HCT116 (cell line): ENCODE measurements around the gene SUN5. TPM values are rescaled to one million over a fixed set of nuclear protein-coding genes. Genes with fewer than 3 reads are reported as not detected.

ENCODE experiments used
- ATAC-seq: fragments of 200-7000 bp; cut with Tn5 transposase; 2 replicates; pipeline ENCODE4 v1.9.1; 2020; ENCODE audit warnings: mild to moderate bottlenecking, moderate library complexity
- BruUV-seq: library from RNA; stranded (reverse); fragments of 400-500 nt; replicated peaks from 2 replicates; lab custom pipeline; 2021; lab: Mats Ljungman, UMichigan
- CTCF ChIA-PET: fragments of 300-600 bp; sonication (Branson Sonifier 250); formaldehyde crosslinking; loops from one replicate; lab custom pipeline; 2021; ENCODE audit warnings: antibody characterized with exemption; lab: Charles Lee
- POLR2A ChIA-PET: fragments of 300-600, 350-600 bp; sonication (Branson Sonifier 250); formaldehyde crosslinking; loops from one replicate; lab custom pipeline; 2021; ENCODE audit warnings: antibody characterized with exemption; lab: Charles Lee
- RAD21 ChIA-PET, 2 experiments: fragments of 300-600 bp; sonication (Branson Sonifier 250); formaldehyde crosslinking; loops; one replicate each; lab custom pipeline; 2023; ENCODE audit warnings: low total read pairs in 2 of 2; ENCODE audit not compliant: uncharacterized antibody in 2 of 2, unreplicated experiment in 2 of 2, low non-redundant PET in 1 of 2; lab: Charles Lee
- DNase-seq: peaks from one replicate; pipeline ENCODE4 v3.0.0-alpha.2; 2010; ENCODE audit warnings: low read depth, low spot score
- H2AFZ ChIP-seq: fragments of 200-600 bp; shearing (Covaris generic), sonication (generic); 2 replicates; pipeline ENCODE4 v1.6.1; 2017; ENCODE audit warnings: low read depth, mixed run types, mixed read lengths, antibody characterized with exemption, low read length; ENCODE audit not compliant: poor library complexity, severe bottlenecking
- H3K27ac ChIP-seq: 2 replicates; pipeline ENCODE4 v1.5.1; 2012; ENCODE audit warnings: low read depth, low read length
- H3K27me3 ChIP-seq: fragments of 200-600 bp; sonication (generic); 2 replicates; pipeline ENCODE4 v1.6.1; 2016; ENCODE audit warnings: mixed run types, low read length, mixed read lengths; ENCODE audit not compliant: insufficient read depth
- H3K36me3 ChIP-seq, 2 experiments: fragments of 200-500 bp in 1 of 2; fragments of 200-600 bp in 1 of 2; sonication (Bioruptor generic) in 1 of 2; sonication (generic) in 1 of 2; 2 replicates each; pipeline versions ENCODE4 v1.5.1 to v1.6.1; 2014 to 2016; ENCODE audit warnings: low read length in 2 of 2, inconsistent platforms in 1 of 2, mixed read lengths in 1 of 2, mixed run types in 1 of 2; ENCODE audit not compliant: insufficient read depth in 2 of 2, control insufficient read depth in 1 of 2
- H3K4me1 ChIP-seq, 2 experiments: fragments of 200-600 bp in 1 of 2; sonication (generic) in 1 of 2; 2 replicates each; pipeline versions ENCODE4 v1.5.1 to v1.6.1; 2012 to 2017; ENCODE audit warnings: low read length in 2 of 2, inconsistent platforms in 1 of 2, mild to moderate bottlenecking in 1 of 2, mixed read lengths in 1 of 2, mixed run types in 1 of 2, moderate library complexity in 1 of 2; ENCODE audit not compliant: insufficient read depth in 2 of 2, control insufficient read depth in 1 of 2
- H3K4me2 ChIP-seq: fragments of 200-600 bp; sonication (generic); 2 replicates; pipeline ENCODE4 v1.6.1; 2017; ENCODE audit warnings: mixed run types, low read length, mixed read lengths
- H3K4me3 ChIP-seq, 2 experiments: fragments of 200-600 bp in 1 of 2; sonication (generic) in 1 of 2; replicated peaks in 1 of 2; 2 replicates each; pipeline ENCODE4 v1.5.1; 2011 to 2016; ENCODE audit warnings: low read length in 2 of 2, control low read depth in 1 of 2, low read depth in 1 of 2, mild to moderate bottlenecking in 1 of 2, mixed read lengths in 1 of 2, mixed run types in 1 of 2
- H3K79me2 ChIP-seq: fragments of 200-600 bp; sonication (generic); 2 replicates; pipeline ENCODE4 v1.6.1; 2017; ENCODE audit warnings: mild to moderate bottlenecking, mixed run types, low read length, moderate library complexity, mixed read lengths; ENCODE audit not compliant: insufficient read depth
- H3K9ac ChIP-seq: fragments of 200-600 bp; sonication (generic); 2 replicates; pipeline ENCODE4 v1.6.1; 2016; ENCODE audit warnings: low read length, mixed read lengths
- H3K9me2 ChIP-seq: fragments of 200-600 bp; sonication (generic), shearing (Covaris generic); 2 replicates; pipeline ENCODE4 v1.6.1; 2017; ENCODE audit warnings: mixed run types, mild to moderate bottlenecking, moderate library complexity; ENCODE audit not compliant: insufficient read depth
- H3K9me3 ChIP-seq, 2 experiments: fragments of 200-500 bp in 1 of 2; fragments of 200-600 bp in 1 of 2; sonication (Bioruptor generic) in 1 of 2; sonication (generic) in 1 of 2; 2 replicates each; pipeline ENCODE4 v1.6.1; 2014 to 2017; ENCODE audit warnings: low read length in 2 of 2, mixed read lengths in 2 of 2, inconsistent platforms in 1 of 2, low read depth in 1 of 2, mild to moderate bottlenecking in 1 of 2, mixed run types in 1 of 2, moderate library complexity in 1 of 2; ENCODE audit not compliant: control insufficient read depth in 1 of 2, insufficient read depth in 1 of 2
- H4K20me1 ChIP-seq: fragments of 200-600 bp; sonication (generic), shearing (Covaris generic); 2 replicates; pipeline ENCODE4 v1.6.1; 2017; ENCODE audit warnings: mixed run types, mild to moderate bottlenecking, moderate library complexity; ENCODE audit not compliant: insufficient read depth
- CBX3 ChIP-seq: IDR thresholded peaks from 2 replicates; pipeline ENCODE4 v1.6.1; 2012; ENCODE audit warnings: low read depth
- EGR1 ChIP-seq: IDR thresholded peaks from 2 replicates; pipeline ENCODE4 v1.6.1; 2012; ENCODE audit warnings: low read depth
- ELF1 ChIP-seq: IDR thresholded peaks from 2 replicates; pipeline ENCODE4 v1.6.1; 2012; ENCODE audit warnings: low read depth, borderline replicate concordance
- EZH2phosphoT487 ChIP-seq: fragments of 200-600 bp; IDR thresholded peaks from 2 replicates; pipeline ENCODE4 v1.6.1; 2018; ENCODE audit warnings: antibody characterized with exemption, borderline replicate concordance
- JUND ChIP-seq: IDR thresholded peaks from 2 replicates; pipeline ENCODE4 v1.6.1; 2012
- RAD21 ChIP-seq: IDR thresholded peaks from 2 replicates; pipeline ENCODE4 v1.6.1; 2012; ENCODE audit warnings: low read depth, mild to moderate bottlenecking
- SP1 ChIP-seq: IDR thresholded peaks from 2 replicates; pipeline ENCODE4 v1.6.1; 2012; ENCODE audit warnings: low read depth
- TCF7L2 ChIP-seq: IDR thresholded peaks from 2 replicates; pipeline ENCODE4 v1.7.0; 2011; ENCODE audit warnings: borderline replicate concordance, inconsistent platforms; ENCODE audit not compliant: insufficient read depth, insufficient read length; ENCODE audit errors: extremely low read depth
- YY1 ChIP-seq: IDR thresholded peaks from 2 replicates; pipeline ENCODE4 v1.6.1; 2011; ENCODE audit warnings: low read length, low read depth, moderate library complexity, mild to moderate bottlenecking; ENCODE audit not compliant: insufficient replicate concordance; ENCODE audit errors: extremely low read depth
- ZFX ChIP-seq: fragments of 450-650 bp; IDR thresholded peaks from 2 replicates; pipeline ENCODE4 v1.6.1; 2017
- ZNF274 ChIP-seq: fragments of 200-500 bp; sonication (Bioruptor generic); IDR thresholded peaks from 2 replicates; pipeline ENCODE4 v1.6.1; 2014; ENCODE audit warnings: mild to moderate bottlenecking, low read depth, low read length, inconsistent platforms
- intact Hi-C: fragments of 100-400 bp; cut with micrococcal nuclease; formaldehyde crosslinking; loops from 2 replicates; pipeline ENCODE4 v1.10.0; 2022
- total RNA-seq: library from RNA; stranded (reverse); gene quantifications from one replicate; pipeline ENCODE4 v1.2.1, GENCODE V29; 2021; ENCODE audit not compliant: unreplicated experiment
- TF ChIP-seq, protein P1 (sequence below): IDR thresholded peaks from 2 replicates; pipeline ENCODE4 v1.6.1; 2012
- TF ChIP-seq, protein P2 (sequence below): IDR thresholded peaks from 2 replicates; pipeline ENCODE4 v1.6.1; 2012
- TF ChIP-seq, protein P3 (sequence below): IDR thresholded peaks from 2 replicates; pipeline ENCODE4 v1.6.1; 2011; ENCODE audit warnings: mild to moderate bottlenecking, low read length, moderate library complexity; ENCODE audit not compliant: insufficient replicate concordance; ENCODE audit errors: extremely low read depth

Gene SUN5
- total RNA-seq, 1 experiment from 2014 or later: not detected

DNA sequence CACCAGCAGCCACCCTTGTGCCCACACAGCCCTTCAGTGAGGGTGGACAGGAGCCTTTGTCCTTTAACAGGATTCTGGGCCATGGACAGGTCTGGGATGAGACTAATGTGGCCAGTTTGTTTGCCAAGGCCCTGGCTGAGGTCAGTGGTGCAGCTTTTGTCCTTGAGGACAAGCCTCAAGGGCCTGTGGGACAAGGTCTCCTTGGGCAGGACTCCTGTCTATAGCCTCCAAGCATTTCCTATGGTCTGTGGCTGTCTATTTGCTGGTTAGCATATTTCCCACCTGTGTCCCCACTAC, 44.1 kb downstream of the SUN5 start:
- no peak overlapping the region for H3K4me2 ChIP-seq
- H3K9me2 ChIP-seq: no peaks in the 10 kb centered on the region
- H2AFZ ChIP-seq: no peak overlapping the region
- no peaks in the 10 kb centered on the region for H3K4me1 ChIP-seq
- no TSS peak for BruUV-seq
- H3K27me3 ChIP-seq: no peaks in the 10 kb centered on the region
- H3K9me3 ChIP-seq: peaks cover 6 to 20% of the 10 kb centered on the region in 2 experiments; a peak in 3 of 4 replicates
- H3K9ac ChIP-seq: no peak overlapping the region
- RAD21 ChIA-PET: no interaction called here
- no peak for DNase-seq
- intact Hi-C loops: no loop called here
- POLR2A ChIA-PET: no interaction called here
- no peaks in the 10 kb centered on the region for H4K20me1 ChIP-seq
- no peaks in the 10 kb centered on the region for H3K36me3 ChIP-seq
- no peaks in the 10 kb centered on the region for H3K79me2 ChIP-seq
- no peak for ATAC-seq
- CTCF ChIA-PET: no interaction called here
- no peak overlapping the region for H3K27ac ChIP-seq
- no peak overlapping the region for H3K4me3 ChIP-seq
- TF ChIP-seq, protein P1, sequence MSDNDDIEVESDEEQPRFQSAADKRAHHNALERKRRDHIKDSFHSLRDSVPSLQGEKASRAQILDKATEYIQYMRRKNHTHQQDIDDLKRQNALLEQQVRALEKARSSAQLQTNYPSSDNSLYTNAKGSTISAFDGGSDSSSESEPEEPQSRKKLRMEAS: no peak
- TF ChIP-seq EZH2phosphoT487: no peak
- no peak for TF ChIP-seq RAD21
- TF ChIP-seq, protein P2, sequence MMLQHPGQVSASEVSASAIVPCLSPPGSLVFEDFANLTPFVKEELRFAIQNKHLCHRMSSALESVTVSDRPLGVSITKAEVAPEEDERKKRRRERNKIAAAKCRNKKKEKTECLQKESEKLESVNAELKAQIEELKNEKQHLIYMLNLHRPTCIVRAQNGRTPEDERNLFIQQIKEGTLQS: no peak
- no peak for TF ChIP-seq ELF1
- no peak for TF ChIP-seq TCF7L2
- no peak for TF ChIP-seq ZNF274
- no peak for TF ChIP-seq SP1
- no peak for TF ChIP-seq YY1
- TF ChIP-seq JUND: no peak
- TF ChIP-seq ZFX: no peak
- TF ChIP-seq, protein P3, sequence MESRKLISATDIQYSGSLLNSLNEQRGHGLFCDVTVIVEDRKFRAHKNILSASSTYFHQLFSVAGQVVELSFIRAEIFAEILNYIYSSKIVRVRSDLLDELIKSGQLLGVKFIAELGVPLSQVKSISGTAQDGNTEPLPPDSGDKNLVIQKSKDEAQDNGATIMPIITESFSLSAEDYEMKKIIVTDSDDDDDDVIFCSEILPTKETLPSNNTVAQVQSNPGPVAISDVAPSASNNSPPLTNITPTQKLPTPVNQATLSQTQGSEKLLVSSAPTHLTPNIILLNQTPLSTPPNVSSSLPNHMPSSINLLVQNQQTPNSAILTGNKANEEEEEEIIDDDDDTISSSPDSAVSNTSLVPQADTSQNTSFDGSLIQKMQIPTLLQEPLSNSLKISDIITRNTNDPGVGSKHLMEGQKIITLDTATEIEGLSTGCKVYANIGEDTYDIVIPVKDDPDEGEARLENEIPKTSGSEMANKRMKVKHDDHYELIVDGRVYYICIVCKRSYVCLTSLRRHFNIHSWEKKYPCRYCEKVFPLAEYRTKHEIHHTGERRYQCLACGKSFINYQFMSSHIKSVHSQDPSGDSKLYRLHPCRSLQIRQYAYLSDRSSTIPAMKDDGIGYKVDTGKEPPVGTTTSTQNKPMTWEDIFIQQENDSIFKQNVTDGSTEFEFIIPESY: no peak
- TF ChIP-seq EGR1: no peak
- no peak for TF ChIP-seq CBX3
- TF ChIP-seq, all 23 proteins: peak for 0
